CD4-positive, alpha-beta memory T cell (primary cell): ENCODE measurements around the gene SLC1A2. TPM values are rescaled to one million over a fixed set of nuclear protein-coding genes. Genes with fewer than 3 reads are reported as not detected.

Experiments used
- CTCF ChIA-PET: fragments of 350-600 bp; sonication (Branson Sonifier 250); formaldehyde crosslinking; loops from one replicate; lab custom pipeline; 2021; ENCODE audit warnings: inconsistent platforms; ENCODE audit not compliant: partially characterized antibody; lab: Charles Lee
- POLR2A ChIA-PET: fragments of 350-600 bp; sonication (Branson Sonifier 250); formaldehyde crosslinking; loops from one replicate; lab custom pipeline; 2021; ENCODE audit not compliant: partially characterized antibody; lab: Charles Lee
- DNase-seq, 5 donors: peaks; one replicate each; pipeline versions ENCODE4 v3.0.0 to v3.0.0-alpha.2; 2020 to 2022; ENCODE audit warnings: mixed read lengths in 1 of 5
- H3K27ac ChIP-seq: one replicate; pipeline ENCODE4 v1.7.0; 2013; ENCODE audit warnings: low read depth, low read length
- H3K27me3 ChIP-seq: 2 replicates; pipeline ENCODE4 v1.7.0; 2013; ENCODE audit warnings: mild to moderate bottlenecking, low read length, moderate library complexity; ENCODE audit not compliant: insufficient read depth
- H3K36me3 ChIP-seq: 2 replicates; pipeline ENCODE4 v1.7.0; 2013; ENCODE audit warnings: mild to moderate bottlenecking, low read length, moderate library complexity; ENCODE audit not compliant: insufficient read depth
- H3K4me1 ChIP-seq: 2 replicates; pipeline ENCODE4 v1.7.0; 2013; ENCODE audit warnings: mild to moderate bottlenecking, low read length, moderate library complexity; ENCODE audit not compliant: insufficient read depth
- H3K4me3 ChIP-seq, 2 donors: one replicate each; pipeline ENCODE4 v1.7.0; 2013; ENCODE audit warnings: low read length in 2 of 2, mild to moderate bottlenecking in 1 of 2
- H3K9me3 ChIP-seq, 2 donors: one replicate each; pipeline ENCODE4 v1.7.0; 2013; ENCODE audit warnings: low read length in 2 of 2, control low read depth in 1 of 2; ENCODE audit not compliant: control insufficient read depth in 1 of 2
- H3K27ac Mint-ChIP-seq, 7 donors: one replicate each; pipeline ENCODE4 v1.8.0; 2020 to 2021; ENCODE audit warnings: mixed read lengths in 7 of 7, mild to moderate bottlenecking in 6 of 7, inconsistent platforms in 3 of 7, moderate library complexity in 3 of 7
- H3K27me3 Mint-ChIP-seq, 2 donors: one replicate each; pipeline ENCODE4 v1.8.0; 2020 to 2021; ENCODE audit warnings: mixed read lengths in 2 of 2
- H3K36me3 Mint-ChIP-seq, 2 donors: one replicate each; pipeline ENCODE4 v1.8.0; 2020 to 2021; ENCODE audit warnings: mixed read lengths in 2 of 2, inconsistent platforms in 1 of 2, mild to moderate bottlenecking in 1 of 2
- H3K4me1 Mint-ChIP-seq, 4 donors: one replicate each; pipeline ENCODE4 v1.8.0; 2020 to 2021; ENCODE audit warnings: mixed read lengths in 4 of 4, mild to moderate bottlenecking in 1 of 4
- H3K4me3 Mint-ChIP-seq, 8 donors: one replicate each; pipeline ENCODE4 v1.8.0; 2020 to 2021; ENCODE audit warnings: mixed read lengths in 8 of 8, mild to moderate bottlenecking in 7 of 8, moderate library complexity in 6 of 8, inconsistent platforms in 3 of 8
- H3K9me3 Mint-ChIP-seq, 8 donors: one replicate each; pipeline ENCODE4 v1.8.0; 2020 to 2021; ENCODE audit warnings: mixed read lengths in 8 of 8, mild to moderate bottlenecking in 5 of 8, inconsistent platforms in 3 of 8, moderate library complexity in 1 of 8
- intact Hi-C: fragments of 100-400 bp; cut with micrococcal nuclease; formaldehyde crosslinking; loops from one replicate; pipeline ENCODE4 v1.15.1; 2023
- polyA plus RNA-seq, 2 donors: library from polyadenylated mRNA; unstranded; fragments of 300-500 nt; fragmentation: Illumina TruSeq; gene quantifications; one replicate each; pipeline ENCODE4 v1.2.3, GENCODE V29; 2021
- total RNA-seq, 2 experiments: library from RNA; stranded (reverse); gene quantifications; one replicate each; pipeline ENCODE4 v1.2.3, GENCODE V29; 2021

SLC1A2 gene
- total and polyA plus RNA-seq, 4 experiments from 2014 or later: 0.08 to 0.25 (median 0.11) TPM

- Mint-ChIP-seq H3K4me1 (no peaks in the 10 kb centered on the region), H3K9me3 (peaks cover 0 to 4% (median 0%) of the 10 kb centered on the region in 8 donors), H3K27ac (peak overlapping the region in 1 of 7 donors; percentile 30), H3K4me3 (no peak overlapping the region), H3K27me3 (peaks cover 5 to 18% of the 10 kb centered on the region in 2 donors), H3K36me3 (no peaks in the 10 kb centered on the region)
- no peak overlapping the region for H3K4me3 ChIP-seq
- no peaks in the 10 kb centered on the region for H3K27me3 ChIP-seq
- CTCF ChIA-PET: interaction anchor here (1.0 to 1.4 kb wide), 3 partner anchors 9 to 813 kb away, joined by 3 to 5 read pairs (median 4); no protein-coding TSS in a partner anchor
- POLR2A ChIA-PET: no interaction called here
- DNase-seq: no peak
- no peaks in the 10 kb centered on the region for H3K36me3 ChIP-seq
- no peaks in the 10 kb centered on the region for H3K9me3 ChIP-seq
- no peak overlapping the region for H3K27ac ChIP-seq
- no peaks in the 10 kb centered on the region for H3K4me1 ChIP-seq
- intact Hi-C loops: no loop called here
These were observed 20.5 kb downstream of the SLC1A2 start for GRCh38 chr11:35398881-35399280.

- ChIA-PET POLR2A (no interaction called here), CTCF (interaction anchor here (0.7 to 8.7 kb wide), 12 partner anchors 8 to 808 kb away, joined by 3 to 158 read pairs (median 4); no protein-coding TSS in a partner anchor)
- Histone ChIP-seq H3K36me3 (no peaks in the 10 kb centered on the region), H3K27me3 (no peaks in the 10 kb centered on the region), H3K4me1 (peaks cover 19% of the 10 kb centered on the region), H3K27ac (no peak overlapping the region), H3K4me3 (no peak overlapping the region), H3K9me3 (no peaks in the 10 kb centered on the region)
- Mint-ChIP-seq H3K27ac (no peak overlapping the region), H3K4me3 (no peak overlapping the region), H3K27me3 (peaks cover 5 to 15% of the 10 kb centered on the region in 2 donors), H3K4me1 (peaks cover 11 to 23% (median 18%) of the 10 kb centered on the region in 4 donors), H3K9me3 (peaks cover 0 to 5% (median 0%) of the 10 kb centered on the region in 8 donors), H3K36me3 (no peaks in the 10 kb centered on the region)
- intact Hi-C loops: loop anchor here (5.0 kb wide), 4 partner anchors 158 to 253 kb away; no protein-coding TSS in a partner anchor
- DNase-seq: no peak
These were observed 24.4 kb downstream of the SLC1A2 start for GRCh38 chr11:35394941-35395340.

GRCh38 chr11:35393098-35393497 is 26.3 kb downstream of the SLC1A2 start:
- H3K27ac Mint-ChIP-seq: no peak overlapping the region
- peaks cover 0 to 3% of the 10 kb centered on the region in 2 donors for H3K27me3 Mint-ChIP-seq
- Histone ChIP-seq H3K27ac (no peak overlapping the region), H3K36me3 (no peaks in the 10 kb centered on the region), H3K4me1 (peaks cover 19% of the 10 kb centered on the region), H3K4me3 (no peak overlapping the region), H3K27me3 (no peaks in the 10 kb centered on the region), H3K9me3 (no peaks in the 10 kb centered on the region)
- H3K9me3 Mint-ChIP-seq: peaks cover 0 to 5% (median 0%) of the 10 kb centered on the region in 8 donors
- CTCF ChIA-PET: interaction anchor here (0.7 to 8.7 kb wide), 15 partner anchors 11 to 806 kb away, joined by 3 to 158 read pairs (median 10); no protein-coding TSS in a partner anchor
- no peak overlapping the region for H3K4me3 Mint-ChIP-seq
- DNase-seq: no peak
- no peaks in the 10 kb centered on the region for H3K36me3 Mint-ChIP-seq
- peaks cover 13 to 27% (median 18%) of the 10 kb centered on the region in 4 donors for H3K4me1 Mint-ChIP-seq
- intact Hi-C loops: loop anchor here (5.0 kb wide), 4 partner anchors 156 to 251 kb away; no protein-coding TSS in a partner anchor
- POLR2A ChIA-PET: no interaction called here

- CTCF ChIA-PET: interaction anchor here (0.7 to 8.7 kb wide), 48 partner anchors 12 to 879 kb away, joined by 3 to 158 read pairs (median 4); partner anchors contain the start of gene ELF5
- no peaks in the 10 kb centered on the region for H3K27me3 Mint-ChIP-seq
- peak overlapping the region in 5 of 7 donors; percentile 5 to 74 (median 47) for H3K27ac Mint-ChIP-seq
These were observed 27.3 kb downstream of the SLC1A2 start for GRCh38 chr11:35391922-35392688.

GRCh38 chr11:35390737-35391682 is 28.3 kb downstream of the SLC1A2 start:
- H3K27ac Mint-ChIP-seq: peak overlapping the region in 5 of 7 donors; percentile 10 to 68 (median 61)
- peaks cover 13 to 27% (median 19%) of the 10 kb centered on the region in 4 donors for H3K4me1 Mint-ChIP-seq
- no peaks in the 10 kb centered on the region for H3K27me3 Mint-ChIP-seq
- POLR2A ChIA-PET: interaction anchor here (0.7 to 2.1 kb wide), 6 partner anchors 60 to 464 kb away, joined by 3 to 10 read pairs (median 4); no protein-coding TSS in a partner anchor
- intact Hi-C loops: loop anchor here (5.0 kb wide), 4 partner anchors 154 to 249 kb away; no protein-coding TSS in a partner anchor
- H3K4me3 ChIP-seq: no peak overlapping the region
- peaks cover 0 to 1% (median 0%) of the 10 kb centered on the region in 8 donors for H3K9me3 Mint-ChIP-seq
- DNase-seq: peak in 1 of 5 donors; percentile 48
- H3K27ac ChIP-seq: no peak overlapping the region
- H3K4me3 Mint-ChIP-seq: peak overlapping the region in 4 of 8 donors; percentile 3 to 25 (median 12)
- H3K9me3 ChIP-seq: no peaks in the 10 kb centered on the region
- CTCF ChIA-PET: interaction anchor here (0.8 to 8.7 kb wide), 45 partner anchors 11 to 878 kb away, joined by 3 to 158 read pairs (median 4); partner anchors contain the start of gene ELF5
- no peaks in the 10 kb centered on the region for H3K27me3 ChIP-seq
- H3K36me3 ChIP-seq: no peaks in the 10 kb centered on the region
- no peaks in the 10 kb centered on the region for H3K36me3 Mint-ChIP-seq
- H3K4me1 ChIP-seq: peaks cover 19% of the 10 kb centered on the region

More at GRCh38 chr11:35391922-35392688, 27.3 kb downstream of the SLC1A2 start:
- Mint-ChIP-seq H3K4me1 (peaks cover 13 to 27% (median 19%) of the 10 kb centered on the region in 4 donors), H3K36me3 (no peaks in the 10 kb centered on the region), H3K9me3 (peaks cover 0 to 5% (median 0%) of the 10 kb centered on the region in 8 donors), H3K4me3 (peak overlapping the region; percentile 22 to 79 (median 64))
- peaks cover 19% of the 10 kb centered on the region for H3K4me1 ChIP-seq
- POLR2A ChIA-PET: interaction anchor here (1.1 to 2.1 kb wide), 4 partner anchors 61 to 465 kb away, joined by 3 to 10 read pairs (median 5); no protein-coding TSS in a partner anchor
- intact Hi-C loops: loop anchor here (1.0 to 5.0 kb wide), 11 partner anchors 86 to 879 kb away; partner anchors contain the start of gene ELF5
- H3K27ac ChIP-seq: no peak overlapping the region
- H3K36me3 ChIP-seq: no peaks in the 10 kb centered on the region
- no peaks in the 10 kb centered on the region for H3K27me3 ChIP-seq
- DNase-seq: peak; percentile 74 to 82 (median 78)
- H3K9me3 ChIP-seq: no peaks in the 10 kb centered on the region
- peak overlapping the region in 1 of 2 donors; percentile 16 for H3K4me3 ChIP-seq

GRCh38 chr11:35389897-35390465 is 29.4 kb downstream of the SLC1A2 start:
- no peaks in the 10 kb centered on the region for H3K27me3 Mint-ChIP-seq
- DNase-seq: no peak
- peaks cover 13 to 27% (median 19%) of the 10 kb centered on the region in 4 donors for H3K4me1 Mint-ChIP-seq
- H3K27ac Mint-ChIP-seq: peak overlapping the region in 2 of 7 donors; percentile 31 to 62
- H3K9me3 Mint-ChIP-seq: peaks cover 0 to 4% (median 0%) of the 10 kb centered on the region in 8 donors
- intact Hi-C loops: loop anchor here (5.0 kb wide), 4 partner anchors 153 to 248 kb away; no protein-coding TSS in a partner anchor
- no peak overlapping the region for H3K27ac ChIP-seq
- no peak overlapping the region for H3K4me3 Mint-ChIP-seq
- no peaks in the 10 kb centered on the region for H3K9me3 ChIP-seq
- no peaks in the 10 kb centered on the region for H3K27me3 ChIP-seq
- POLR2A ChIA-PET: interaction anchor here (0.7 to 1.4 kb wide), 2 partner anchors 143 to 270 kb away, joined by 3 read pairs; no protein-coding TSS in a partner anchor
- H3K36me3 ChIP-seq: no peaks in the 10 kb centered on the region
- CTCF ChIA-PET: interaction anchor here (0.9 to 8.7 kb wide), 14 partner anchors 10 to 877 kb away, joined by 3 to 158 read pairs (median 6); partner anchors contain the start of gene ELF5
- no peaks in the 10 kb centered on the region for H3K36me3 Mint-ChIP-seq
- H3K4me1 ChIP-seq: peaks cover 19% of the 10 kb centered on the region
- H3K4me3 ChIP-seq: no peak overlapping the region
